HG03039 (cell line): ENCODE measurements around the gene PRDM8.
"Not testable (repeated sequence)": the region's sequence is repeated elsewhere in the genome, so short reads cannot be mapped to it uniquely, and the experiment has no call there.

ENCODE experiments used
- ATAC-seq: cut with Tn5 transposase; IDR thresholded peaks from one replicate; pipeline ENCODE4 v1.9.1; 2021; ENCODE audit warnings: mild to moderate bottlenecking, moderate library complexity; ENCODE audit not compliant: unreplicated experiment

PRDM8 gene

GRCh38 chr4:80225595-80225994, 28.3 kb downstream of the PRDM8 start:
- no peak for ATAC-seq

GRCh38 chr4:80226094-80226493, 28.8 kb downstream of the PRDM8 start:
- ATAC-seq: no peak

DNA sequence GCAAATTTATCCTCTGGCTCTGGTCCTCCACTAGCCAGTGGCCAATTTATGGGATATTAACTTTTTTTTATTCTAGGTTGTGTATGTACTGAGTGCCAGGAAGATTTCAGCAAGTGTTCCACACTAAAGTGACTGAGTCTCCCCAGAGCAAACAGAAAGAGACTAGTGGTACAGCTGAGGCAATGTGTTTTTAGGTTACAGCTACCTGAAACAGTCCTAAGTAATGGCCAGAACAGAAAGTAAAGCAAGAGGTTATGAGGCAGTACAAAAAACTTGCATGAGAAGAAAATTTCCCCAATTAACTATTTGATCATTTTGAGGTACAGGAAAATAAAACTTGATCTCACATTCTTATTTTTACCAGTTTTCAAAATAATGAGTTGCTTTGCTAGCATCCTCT, 31.2 kb downstream of the PRDM8 start:
- ATAC-seq: no peak

GRCh38 chr4:80229128-80229527, 31.8 kb downstream of the PRDM8 start:
- ATAC-seq: no peak

DNA sequence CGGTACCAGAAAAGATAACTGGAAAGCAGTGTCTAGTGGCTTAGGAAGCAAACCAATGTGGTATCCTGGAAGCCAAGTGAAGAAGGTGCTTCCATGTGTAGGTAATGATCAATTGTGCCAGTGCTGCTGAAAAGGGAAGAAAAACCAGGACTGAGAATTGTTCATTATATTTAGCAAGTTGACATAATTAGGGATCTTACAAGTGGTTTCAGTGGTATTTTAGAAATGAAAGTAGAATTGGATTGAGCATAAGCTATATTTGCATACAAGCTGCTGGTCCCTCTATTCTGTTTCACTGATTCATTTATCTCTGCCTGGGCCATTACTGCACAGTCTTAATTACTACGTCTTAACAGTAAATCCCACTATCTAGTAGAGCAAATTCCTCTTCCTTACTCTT, 32.3 kb downstream of the PRDM8 start:
- ATAC-seq: peak; percentile 57

DNA sequence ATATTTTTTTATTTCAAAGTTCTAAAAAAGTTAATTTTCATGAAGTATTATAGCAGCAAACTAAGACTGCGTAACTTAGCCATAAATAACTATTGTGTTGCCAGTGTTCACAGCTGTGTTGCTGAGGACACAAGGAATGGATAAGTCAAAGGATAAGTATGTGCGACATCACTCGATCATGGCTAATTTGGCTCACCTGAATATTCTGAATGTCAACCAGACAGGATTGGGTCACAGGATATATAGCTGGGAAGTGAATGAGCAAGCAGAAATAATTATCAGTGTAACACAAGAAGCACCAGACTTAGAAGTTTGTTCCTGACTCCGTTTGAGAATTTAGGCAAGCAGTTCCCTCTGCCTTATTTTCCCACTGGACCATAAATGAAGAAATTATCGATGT, 33.9 kb downstream of the PRDM8 start:
- ATAC-seq: no peak

GRCh38 chr4:80232707-80233370, 35.5 kb downstream of the PRDM8 start:
- no peak for ATAC-seq

GRCh38 chr4:80233390-80233789, 36.1 kb downstream of the PRDM8 start:
- no peak for ATAC-seq

GRCh38 chr4:80235451-80235850, 38.1 kb downstream of the PRDM8 start:
- ATAC-seq: no peak

DNA sequence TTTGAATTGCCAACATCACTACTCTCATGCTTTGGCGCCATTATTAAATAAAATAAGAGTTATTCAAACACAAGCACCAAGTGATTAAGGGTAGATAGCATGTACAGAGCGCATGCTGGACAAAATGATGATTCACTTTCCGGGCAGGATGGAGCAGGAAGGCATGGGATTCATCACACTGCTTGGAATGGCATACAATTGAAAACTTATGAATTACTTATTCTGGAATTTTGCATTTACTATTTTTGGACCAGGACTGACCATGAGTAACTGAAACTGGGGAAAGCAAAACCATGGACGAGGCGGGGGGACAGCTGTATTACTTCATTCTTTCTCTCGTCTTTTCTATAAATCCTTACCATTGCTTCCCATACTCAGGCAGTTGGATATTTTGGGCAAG, 40.7 kb downstream of the PRDM8 start:
- ATAC-seq: no peak

DNA sequence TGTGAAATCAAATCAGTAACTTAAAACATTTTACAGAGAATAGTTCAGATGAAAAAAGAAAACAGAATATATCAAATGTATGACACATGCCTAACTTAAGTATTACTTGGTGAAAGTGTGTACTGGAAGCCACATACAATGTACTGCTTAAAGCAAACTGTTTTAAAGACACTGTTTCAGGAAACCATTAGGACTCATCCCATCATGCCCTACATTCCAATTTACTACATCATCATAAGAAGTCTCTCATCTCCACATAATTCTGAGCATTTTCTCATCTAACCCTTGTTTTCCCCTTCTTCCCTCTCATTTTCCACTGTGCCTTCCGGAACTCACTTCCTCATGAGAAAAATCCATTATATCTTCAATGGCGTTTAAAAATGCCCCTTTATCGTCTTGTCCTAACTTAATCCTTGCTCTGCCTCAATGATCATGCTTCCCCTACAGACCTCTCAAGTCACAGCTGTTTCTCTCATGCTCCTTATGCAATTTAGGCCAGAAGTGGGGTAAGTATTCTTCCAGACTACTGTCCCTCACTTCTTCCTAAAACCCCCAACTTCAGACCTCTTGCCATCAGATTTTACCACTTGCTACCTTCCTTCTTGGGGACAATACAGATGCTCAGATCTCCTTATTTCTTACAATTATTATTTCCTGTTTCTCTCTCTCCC, 42.3 kb downstream of the PRDM8 start:
- no peak for ATAC-seq

DNA sequence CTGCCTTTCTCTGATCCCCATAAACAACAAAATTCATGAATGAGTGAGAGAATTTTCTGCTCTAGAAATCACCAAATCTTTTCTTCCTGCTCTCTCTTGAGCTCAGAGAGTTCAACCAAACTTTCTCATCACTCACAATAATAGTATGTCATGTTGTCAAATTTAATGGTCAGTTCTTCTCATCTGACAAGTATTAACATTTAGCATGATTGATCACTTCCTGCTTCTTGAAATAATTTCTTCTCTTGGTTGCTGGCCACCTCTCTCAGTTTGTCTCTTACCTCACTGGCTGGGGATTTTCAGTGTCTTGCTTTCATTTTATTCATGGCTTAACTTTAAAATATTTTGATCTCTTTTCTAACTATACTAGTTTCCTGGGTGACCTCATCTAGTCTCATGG, 43.7 kb downstream of the PRDM8 start:
- ATAC-seq: no peak

GRCh38 chr4:80243274-80244018, 46.1 kb downstream of the PRDM8 start:
- no peak for ATAC-seq

DNA sequence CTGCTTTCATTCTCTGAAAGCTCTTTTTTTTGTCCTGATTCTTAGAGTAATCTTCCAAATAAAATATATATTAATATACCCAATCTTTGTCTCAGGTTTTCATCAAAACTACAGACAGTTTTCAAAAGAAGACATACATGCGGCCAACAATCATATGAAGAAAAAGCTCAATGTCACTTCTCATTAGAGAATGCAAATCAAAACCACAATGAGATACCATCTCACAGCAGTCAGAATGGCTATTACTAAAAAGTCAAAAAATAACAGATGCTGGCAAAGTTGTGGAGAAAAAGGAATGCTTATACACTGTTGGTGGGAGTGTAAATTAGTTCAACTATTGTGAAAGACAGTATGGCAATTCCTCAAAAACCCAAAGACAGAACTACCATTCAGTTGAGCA, 50.2 kb downstream of the PRDM8 start:
- not testable (repeated sequence) for ATAC-seq

- no peak for ATAC-seq
Measured at GRCh38 chr4:80249144-80249543, 51.8 kb downstream of the PRDM8 start.

- ATAC-seq: no peak
Measured at GRCh38 chr4:80252427-80252826, 55.1 kb downstream of the PRDM8 start.

GRCh38 chr4:80252953-80253352, 55.6 kb downstream of the PRDM8 start:
- ATAC-seq: no peak

DNA sequence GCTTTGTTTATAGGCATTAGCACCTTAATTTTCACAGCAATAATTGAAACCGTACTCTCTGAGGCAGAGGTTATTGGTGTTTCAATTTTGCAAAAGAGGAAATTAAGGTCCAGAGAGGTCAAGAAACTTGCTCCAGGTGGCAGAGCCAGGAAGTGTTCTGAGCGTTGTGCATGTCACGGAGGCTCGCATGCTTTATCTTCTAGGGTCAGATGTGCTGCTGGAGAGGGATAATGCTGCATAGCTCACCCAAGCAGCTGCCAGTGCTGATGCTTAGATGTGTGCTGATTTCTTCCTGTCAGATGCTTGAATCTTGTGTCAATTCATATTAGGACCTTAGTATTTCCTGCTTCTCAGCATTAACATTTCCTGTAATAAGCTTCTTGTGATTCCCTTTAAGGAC, 56.2 kb downstream of the PRDM8 start:
- no peak for ATAC-seq
